ENCODE data around the gene CEP250. TPM values are rescaled to one million over a fixed set of nuclear protein-coding genes. Genes with fewer than 3 reads are reported as not detected.
A peak's percentile ranks its signal among the peaks of the same experiment; 100 is the strongest.
"Not testable (repeated sequence)": the region's sequence is repeated elsewhere in the genome, so short reads cannot be mapped to it uniquely, and the experiment has no call there.

Gene CEP250
- total RNA-seq, 1 experiment from 2014 or later, result 56.6 TPM

DNA sequence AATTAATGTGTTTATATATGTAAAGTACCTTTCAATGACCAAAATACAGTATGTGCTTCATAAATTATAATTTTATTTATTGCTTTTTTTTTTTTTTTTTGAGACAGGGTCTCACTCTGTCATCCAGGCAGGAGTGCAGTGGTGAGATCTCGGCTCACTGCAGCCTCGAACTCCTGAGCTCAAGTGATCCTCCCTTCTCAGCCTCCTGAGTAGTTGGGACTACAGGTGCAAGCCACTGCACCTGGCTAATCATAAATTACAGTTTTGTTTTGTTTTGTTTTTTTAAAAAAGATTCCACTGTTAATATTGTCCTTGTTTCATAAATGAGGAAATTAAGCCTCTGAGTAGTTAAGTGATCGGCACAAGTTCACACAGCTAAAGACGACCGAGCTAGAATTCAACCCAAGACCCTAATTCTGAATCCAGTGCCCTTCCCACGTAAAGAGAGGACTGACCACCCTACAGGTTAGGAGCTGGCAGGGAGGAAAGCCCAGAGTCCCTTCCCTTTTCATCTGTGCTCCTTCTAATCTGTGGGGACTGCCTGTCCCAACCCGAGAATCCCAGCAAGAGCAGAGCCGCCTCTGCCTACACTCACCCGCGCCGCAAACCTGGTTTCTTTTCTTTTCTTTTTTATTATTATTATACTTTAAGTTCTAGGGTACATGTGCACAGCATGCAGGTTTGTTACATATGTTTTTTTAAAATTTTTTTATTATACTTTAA lies 8.9 kb upstream of the CEP250 start:
- TF ChIP-seq EZH2 (IDR thresholded peaks at IDR 0.05; ENCODE audit: borderline replicate concordance, low read depth, low read length, poor library complexity, severe bottlenecking), result no peak
- TF ChIP-seq, protein P1, sequence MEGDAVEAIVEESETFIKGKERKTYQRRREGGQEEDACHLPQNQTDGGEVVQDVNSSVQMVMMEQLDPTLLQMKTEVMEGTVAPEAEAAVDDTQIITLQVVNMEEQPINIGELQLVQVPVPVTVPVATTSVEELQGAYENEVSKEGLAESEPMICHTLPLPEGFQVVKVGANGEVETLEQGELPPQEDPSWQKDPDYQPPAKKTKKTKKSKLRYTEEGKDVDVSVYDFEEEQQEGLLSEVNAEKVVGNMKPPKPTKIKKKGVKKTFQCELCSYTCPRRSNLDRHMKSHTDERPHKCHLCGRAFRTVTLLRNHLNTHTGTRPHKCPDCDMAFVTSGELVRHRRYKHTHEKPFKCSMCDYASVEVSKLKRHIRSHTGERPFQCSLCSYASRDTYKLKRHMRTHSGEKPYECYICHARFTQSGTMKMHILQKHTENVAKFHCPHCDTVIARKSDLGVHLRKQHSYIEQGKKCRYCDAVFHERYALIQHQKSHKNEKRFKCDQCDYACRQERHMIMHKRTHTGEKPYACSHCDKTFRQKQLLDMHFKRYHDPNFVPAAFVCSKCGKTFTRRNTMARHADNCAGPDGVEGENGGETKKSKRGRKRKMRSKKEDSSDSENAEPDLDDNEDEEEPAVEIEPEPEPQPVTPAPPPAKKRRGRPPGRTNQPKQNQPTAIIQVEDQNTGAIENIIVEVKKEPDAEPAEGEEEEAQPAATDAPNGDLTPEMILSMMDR (conservative IDR thresholded peaks at IDR 0.05; ENCODE audit: low read depth, low read length), result no peak
- no peak for DNase-seq (ENCODE audit: low spot score)
- Histone ChIP-seq H3K36me3 (ENCODE audit: insufficient read depth, low read length, poor library complexity, severe bottlenecking) (no peaks in the 10 kb centered on the region), H3K27me3 (replicated peaks; ENCODE audit: insufficient read depth, low read depth, low read length, poor library complexity) (no peaks in the 10 kb centered on the region), H3K4me1 (ENCODE audit: insufficient read depth, low read length, poor library complexity, severe bottlenecking) (peaks cover 8% of the 10 kb centered on the region), H3K9me3 (ENCODE audit: low read depth, low read length, poor library complexity, severe bottlenecking) (no peaks in the 10 kb centered on the region), H3K4me3 (ENCODE audit: low read depth, low read length, poor library complexity, severe bottlenecking) (peak overlapping the region; percentile 46), H3K27ac (ENCODE audit: low read depth, low read length, poor library complexity, severe bottlenecking) (no peak overlapping the region)
- intact Hi-C loops (cut with micrococcal nuclease; ENCODE audit: unreplicated experiment), result loop anchor here (5.0 kb wide), 3 partner anchors 144 to 614 kb away; partner anchors contain the start of gene EDEM2
- CTCF ChIA-PET, result interaction anchor here (0.7 to 1.4 kb wide), 2 partner anchors 10 to 302 kb away, joined by 3 to 4 read pairs; no protein-coding TSS in a partner anchor
- POLR2A ChIA-PET (ENCODE audit: low non-redundant PET), result interaction anchor here (0.7 kb wide), 1 partner anchor 75 kb away, joined by 5 read pairs; no protein-coding TSS in a partner anchor
- BruUV-seq (replicated peaks), result no TSS peak

DNA sequence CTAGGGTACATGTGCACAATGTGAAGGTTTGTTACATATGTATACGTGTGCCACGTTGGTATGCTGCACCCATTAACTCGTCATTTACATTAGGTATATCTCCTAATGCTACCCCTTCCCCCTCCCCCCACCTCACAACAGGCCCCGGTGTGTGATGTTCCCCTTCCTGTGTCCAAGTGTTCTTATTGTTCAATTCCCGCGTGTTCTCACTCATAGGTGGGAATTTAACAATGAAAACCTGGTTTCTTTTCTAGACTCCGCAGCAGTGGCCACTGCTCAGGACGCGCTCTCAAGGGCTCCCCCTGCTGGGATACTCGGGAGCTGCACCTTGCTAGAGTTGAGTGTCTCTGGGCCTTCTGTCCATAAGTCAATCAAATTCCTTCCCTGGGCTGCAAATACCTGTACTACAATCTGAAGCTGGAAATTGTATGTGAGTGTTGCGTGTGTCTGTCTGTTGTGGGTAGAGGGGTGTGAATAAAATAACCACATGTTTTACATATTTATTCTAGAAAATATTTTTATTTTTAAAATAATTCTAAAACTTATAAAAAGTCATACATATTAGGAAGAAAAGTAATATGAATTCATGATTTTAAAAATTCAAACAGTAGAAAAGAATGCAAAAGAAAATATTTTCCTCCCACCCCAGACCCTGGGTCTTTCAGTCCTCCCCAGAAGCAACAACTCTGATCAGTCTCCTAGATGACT lies 8.2 kb upstream of the CEP250 start:
- no peak for TF ChIP-seq EZH2 (IDR thresholded peaks at IDR 0.05; ENCODE audit: borderline replicate concordance, low read depth, low read length, poor library complexity, severe bottlenecking)
- TF ChIP-seq, protein P1 (conservative IDR thresholded peaks at IDR 0.05; ENCODE audit: low read depth, low read length), result peak; percentile 91
- ChIA-PET CTCF (interaction anchor here (0.6 to 1.5 kb wide), 7 partner anchors 8 to 302 kb away, joined by 3 to 15 read pairs (median 4); partner anchors contain the start of gene CEP250), POLR2A (ENCODE audit: low non-redundant PET) (no interaction called here)
- no peak overlapping the region for H3K27ac ChIP-seq (ENCODE audit: low read depth, low read length, poor library complexity, severe bottlenecking)
- intact Hi-C loops (cut with micrococcal nuclease; ENCODE audit: unreplicated experiment), result loop anchor here (5.0 kb wide), 3 partner anchors 145 to 615 kb away; partner anchors contain the start of gene EDEM2
- peaks cover 8% of the 10 kb centered on the region for H3K4me1 ChIP-seq (ENCODE audit: insufficient read depth, low read length, poor library complexity, severe bottlenecking)
- H3K36me3 ChIP-seq (ENCODE audit: insufficient read depth, low read length, poor library complexity, severe bottlenecking), result no peaks in the 10 kb centered on the region
- peak; percentile 89 for DNase-seq (ENCODE audit: low spot score)
- H3K27me3 ChIP-seq (replicated peaks; ENCODE audit: insufficient read depth, low read depth, low read length, poor library complexity), result no peaks in the 10 kb centered on the region
- no peaks in the 10 kb centered on the region for H3K9me3 ChIP-seq (ENCODE audit: low read depth, low read length, poor library complexity, severe bottlenecking)
- no TSS peak for BruUV-seq (replicated peaks)
- peak overlapping the region; percentile 46 for H3K4me3 ChIP-seq (ENCODE audit: low read depth, low read length, poor library complexity, severe bottlenecking)

DNA sequence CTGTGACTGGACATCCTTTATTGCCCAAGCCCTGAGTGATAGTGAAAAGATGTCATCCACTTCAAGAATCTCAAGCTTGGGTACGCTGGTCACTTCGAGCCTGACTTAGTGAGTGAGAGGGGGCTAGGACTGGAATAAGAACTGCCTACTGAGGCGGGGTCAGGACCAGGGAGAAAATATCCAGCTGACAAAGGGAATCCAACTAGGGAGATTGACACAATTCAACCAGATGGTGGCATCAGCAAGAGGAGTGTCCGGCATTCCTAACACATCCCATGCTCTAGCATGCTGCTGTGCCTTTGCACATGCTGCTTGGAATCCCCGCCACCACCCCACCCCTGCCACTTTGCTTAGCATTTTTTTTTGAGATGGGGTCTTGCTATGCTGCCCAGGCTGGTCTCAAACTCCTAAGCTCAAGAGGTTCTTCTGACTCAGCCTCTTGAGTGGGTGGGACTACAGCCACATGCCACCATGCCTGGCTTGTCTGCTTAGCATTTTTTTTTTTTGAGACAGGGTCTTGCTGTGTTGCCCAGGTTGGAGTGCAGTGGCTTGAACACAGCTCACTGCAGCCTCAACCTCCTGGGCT lies 6.5 kb upstream of the CEP250 start:
- ChIA-PET CTCF (interaction anchor here (0.5 to 1.5 kb wide), 2 partner anchors 10 to 595 kb away, joined by 3 to 15 read pairs; no protein-coding TSS in a partner anchor), POLR2A (ENCODE audit: low non-redundant PET) (no interaction called here)
- Histone ChIP-seq H3K36me3 (ENCODE audit: insufficient read depth, low read length, poor library complexity, severe bottlenecking) (no peaks in the 10 kb centered on the region), H3K4me3 (ENCODE audit: low read depth, low read length, poor library complexity, severe bottlenecking) (no peak overlapping the region), H3K27me3 (replicated peaks; ENCODE audit: insufficient read depth, low read depth, low read length, poor library complexity) (no peaks in the 10 kb centered on the region), H3K9me3 (ENCODE audit: low read depth, low read length, poor library complexity, severe bottlenecking) (no peaks in the 10 kb centered on the region), H3K4me1 (ENCODE audit: insufficient read depth, low read length, poor library complexity, severe bottlenecking) (peaks cover under 1% of the 10 kb centered on the region), H3K27ac (ENCODE audit: low read depth, low read length, poor library complexity, severe bottlenecking) (no peak overlapping the region)
- DNase-seq (ENCODE audit: low spot score), result no peak
- no TSS peak for BruUV-seq (replicated peaks)
- intact Hi-C loops (cut with micrococcal nuclease; ENCODE audit: unreplicated experiment), result loop anchor here (5.0 kb wide), 3 partner anchors 147 to 617 kb away; partner anchors contain the start of gene EDEM2
- TF ChIP-seq EZH2 (IDR thresholded peaks at IDR 0.05; ENCODE audit: borderline replicate concordance, low read depth, low read length, poor library complexity, severe bottlenecking), result no peak
- TF ChIP-seq, protein P1 (conservative IDR thresholded peaks at IDR 0.05; ENCODE audit: low read depth, low read length), result no peak

DNA sequence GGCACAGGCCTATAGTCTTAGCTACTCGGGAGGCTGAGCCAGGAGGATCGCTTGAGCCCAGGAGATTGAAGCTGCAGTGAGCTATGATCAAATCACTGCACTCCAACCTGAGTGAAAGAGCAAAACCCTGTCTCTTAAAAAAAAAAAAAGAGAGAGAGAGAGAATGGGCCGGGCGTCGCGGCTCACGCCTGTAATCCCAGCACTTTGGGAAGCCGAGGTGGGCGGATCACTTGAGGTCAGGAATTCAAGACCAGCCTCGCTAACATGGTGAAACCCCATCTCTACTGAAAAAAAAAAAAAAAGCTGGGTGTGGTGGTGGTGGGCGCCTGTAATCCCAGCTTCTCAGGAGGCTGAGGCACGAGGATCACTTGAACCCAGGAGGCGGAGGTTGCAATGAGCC lies 5.5 kb upstream of the CEP250 start:
- CTCF ChIA-PET; H3K36me3 ChIP-seq (ENCODE audit: insufficient read depth, low read length, poor library complexity, severe bottlenecking); H3K9me3 ChIP-seq (ENCODE audit: low read depth, low read length, poor library complexity, severe bottlenecking); H3K27ac ChIP-seq (ENCODE audit: low read depth, low read length, poor library complexity, severe bottlenecking); H3K4me1 ChIP-seq (ENCODE audit: insufficient read depth, low read length, poor library complexity, severe bottlenecking); H3K4me3 ChIP-seq (ENCODE audit: low read depth, low read length, poor library complexity, severe bottlenecking); BruUV-seq (replicated peaks); H3K27me3 ChIP-seq (replicated peaks; ENCODE audit: insufficient read depth, low read depth, low read length, poor library complexity); DNase-seq (ENCODE audit: low spot score): not testable (repeated sequence)
- intact Hi-C loops (cut with micrococcal nuclease; ENCODE audit: unreplicated experiment), result loop anchor here (5.0 kb wide), 3 partner anchors 148 to 618 kb away; partner anchors contain the start of gene EDEM2
- POLR2A ChIA-PET (ENCODE audit: low non-redundant PET), result interaction anchor here (0.7 kb wide), 1 partner anchor 161 kb away, joined by 14 read pairs; no protein-coding TSS in a partner anchor

Measured in A673 (cell line).